BJ (cell line): ENCODE results near the gene CDH23. TPM values are rescaled to one million over a fixed set of nuclear protein-coding genes. Genes with fewer than 3 reads are reported as not detected.

Experiments
- CTCF ChIA-PET: fragments of 350-600 bp; formaldehyde crosslinking; extraction: SDS; loops from one replicate; lab custom pipeline; 2021; ENCODE audit warnings: antibody characterized with exemption, inconsistent platforms; lab: Yijun Ruan, JAX
- POLR2A ChIA-PET: fragments of 300-600 bp; sonication (Branson Sonifier 250); formaldehyde crosslinking; extraction: SDS; loops from one replicate; lab custom pipeline; 2021; ENCODE audit warnings: antibody characterized with exemption; lab: Charles Lee
- DNase-seq: peaks from one replicate; pipeline ENCODE4 v3.0.0-alpha.2; 2011; ENCODE audit warnings: low read depth
- H3K27me3 ChIP-seq: 2 replicates; pipeline ENCODE4 v1.6.0; 2011; ENCODE audit warnings: low read length; ENCODE audit not compliant: control insufficient read depth, insufficient read depth
- H3K36me3 ChIP-seq: 2 replicates; pipeline ENCODE4 v1.5.1; 2011; ENCODE audit warnings: low read length; ENCODE audit not compliant: control insufficient read depth, insufficient read depth
- H3K4me3 ChIP-seq: 2 replicates; pipeline ENCODE4 v1.5.1; 2011; ENCODE audit warnings: low read depth, mild to moderate bottlenecking, control low read depth, low read length
- polyA plus RNA-seq: library from polyadenylated mRNA; depleted of rRNA; stranded (reverse); fragments of >200 nt; gene quantifications from 2 replicates; pipeline ENCODE4 v1.2.3, GENCODE V29; 2011
- TF ChIP-seq, protein P1 (sequence below): IDR thresholded peaks from 2 replicates; pipeline ENCODE4 v1.5.1; 2011; ENCODE audit warnings: low read depth, mild to moderate bottlenecking, control low read depth, inconsistent platforms, low read length, moderate library complexity; ENCODE audit not compliant: insufficient read depth

CDH23 gene
- polyA plus RNA-seq, 1 experiment: 0.05 TPM

DNA sequence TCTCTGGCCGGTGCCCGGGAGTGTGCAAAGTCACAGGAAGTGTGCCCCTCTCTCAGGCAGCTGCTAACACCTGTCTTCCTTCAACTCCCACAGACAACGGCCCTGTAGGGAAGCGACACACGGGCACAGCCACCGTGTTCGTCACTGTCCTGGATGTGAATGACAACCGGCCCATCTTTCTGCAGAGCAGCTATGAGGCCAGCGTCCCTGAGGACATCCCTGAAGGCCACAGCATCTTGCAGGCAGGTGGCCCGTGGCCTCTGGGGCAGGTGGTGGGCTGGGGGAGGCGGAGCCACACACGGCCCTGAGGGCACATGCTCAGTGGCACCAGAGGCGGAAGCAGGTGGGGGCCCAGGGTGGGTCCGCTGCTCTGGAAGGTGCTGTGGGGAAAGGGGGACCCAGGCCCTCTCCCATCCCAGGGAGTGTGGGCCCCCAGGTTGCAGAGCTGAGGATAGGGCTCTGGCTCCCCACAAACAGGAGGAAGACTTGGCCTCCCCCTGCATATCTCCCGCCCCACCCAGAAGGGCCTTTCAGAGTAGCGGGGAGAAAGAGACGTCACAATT, 315.9 kb downstream of the CDH23 start:
- no peak for DNase-seq
- H3K36me3 ChIP-seq: no peaks in the 10 kb centered on the region
- POLR2A ChIA-PET: no interaction called here
- TF ChIP-seq, protein P1, sequence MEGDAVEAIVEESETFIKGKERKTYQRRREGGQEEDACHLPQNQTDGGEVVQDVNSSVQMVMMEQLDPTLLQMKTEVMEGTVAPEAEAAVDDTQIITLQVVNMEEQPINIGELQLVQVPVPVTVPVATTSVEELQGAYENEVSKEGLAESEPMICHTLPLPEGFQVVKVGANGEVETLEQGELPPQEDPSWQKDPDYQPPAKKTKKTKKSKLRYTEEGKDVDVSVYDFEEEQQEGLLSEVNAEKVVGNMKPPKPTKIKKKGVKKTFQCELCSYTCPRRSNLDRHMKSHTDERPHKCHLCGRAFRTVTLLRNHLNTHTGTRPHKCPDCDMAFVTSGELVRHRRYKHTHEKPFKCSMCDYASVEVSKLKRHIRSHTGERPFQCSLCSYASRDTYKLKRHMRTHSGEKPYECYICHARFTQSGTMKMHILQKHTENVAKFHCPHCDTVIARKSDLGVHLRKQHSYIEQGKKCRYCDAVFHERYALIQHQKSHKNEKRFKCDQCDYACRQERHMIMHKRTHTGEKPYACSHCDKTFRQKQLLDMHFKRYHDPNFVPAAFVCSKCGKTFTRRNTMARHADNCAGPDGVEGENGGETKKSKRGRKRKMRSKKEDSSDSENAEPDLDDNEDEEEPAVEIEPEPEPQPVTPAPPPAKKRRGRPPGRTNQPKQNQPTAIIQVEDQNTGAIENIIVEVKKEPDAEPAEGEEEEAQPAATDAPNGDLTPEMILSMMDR: no peak
- H3K27me3 ChIP-seq: no peaks in the 10 kb centered on the region
- no peak overlapping the region for H3K4me3 ChIP-seq
- CTCF ChIA-PET: interaction anchor here (0.6 to 3.6 kb wide), 9 partner anchors 11 to 184 kb away, joined by 3 to 21 read pairs (median 3); partner anchors contain the start of gene VSIR

DNA sequence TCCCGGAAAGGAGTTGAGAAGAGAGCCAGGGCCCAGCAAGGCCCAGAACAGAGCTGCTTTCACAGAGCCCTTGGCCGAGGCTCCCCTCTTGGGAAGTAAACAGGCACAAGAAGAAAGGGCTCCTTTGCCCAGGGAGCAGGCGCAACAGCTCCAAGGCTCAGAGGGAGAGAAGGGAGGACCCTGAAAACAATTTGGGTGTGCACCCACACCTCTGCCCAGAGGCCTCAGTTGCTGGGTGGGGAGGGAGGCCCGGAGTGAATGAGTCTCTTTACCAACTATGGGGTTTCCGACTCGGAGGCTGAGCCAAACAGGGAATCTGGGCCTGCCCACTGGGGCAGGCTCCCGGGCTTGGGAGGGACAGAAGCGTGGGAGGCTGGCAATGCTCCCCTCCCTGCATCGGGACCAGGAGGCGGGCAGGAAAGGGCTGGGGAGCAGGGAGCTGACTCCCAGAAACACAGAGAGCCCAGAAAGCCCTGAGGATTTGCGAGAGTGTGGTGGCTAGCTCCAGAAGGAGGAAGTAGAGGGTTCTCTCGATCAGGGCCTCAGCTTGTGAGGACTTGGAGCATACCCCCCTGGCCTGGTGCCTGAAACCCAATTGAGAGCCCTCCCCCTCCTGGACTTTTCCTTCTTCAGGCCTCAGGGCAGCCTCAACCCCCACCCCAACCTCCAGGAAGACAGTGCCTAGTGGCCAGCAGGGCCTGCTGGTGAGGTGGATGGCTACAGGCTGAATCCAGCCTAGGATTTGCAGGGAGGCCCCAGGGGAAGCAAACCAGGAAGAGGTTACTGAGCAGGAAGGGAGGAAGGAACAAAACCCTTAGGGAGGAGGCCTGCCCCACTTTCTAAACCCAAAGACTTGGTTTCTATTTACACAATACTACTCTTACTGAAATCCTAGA, 316.7 kb downstream of the CDH23 start:
- no peak overlapping the region for H3K4me3 ChIP-seq

GRCh38 chr10:71714031-71714410, 317.3 kb downstream of the CDH23 start:
- Histone ChIP-seq H3K4me3 (no peak overlapping the region), H3K27me3 (no peaks in the 10 kb centered on the region), H3K36me3 (no peaks in the 10 kb centered on the region)
- TF ChIP-seq, protein P1: no peak
- CTCF ChIA-PET: interaction anchor here (0.7 to 3.6 kb wide), 9 partner anchors 12 to 182 kb away, joined by 3 to 21 read pairs (median 5); partner anchors contain the start of gene VSIR
- POLR2A ChIA-PET: no interaction called here
- DNase-seq: no peak

More for the DNA sequence above, 316.7 kb downstream of the CDH23 start:
- TF ChIP-seq, protein P1: peak; percentile 64
- H3K27me3 ChIP-seq: no peaks in the 10 kb centered on the region
- DNase-seq: peak; percentile 73
- H3K36me3 ChIP-seq: no peaks in the 10 kb centered on the region
- CTCF ChIA-PET: interaction anchor here (0.6 to 3.6 kb wide), 10 partner anchors 11 to 183 kb away, joined by 3 to 21 read pairs (median 3); partner anchors contain the start of gene VSIR
- POLR2A ChIA-PET: no interaction called here

GRCh38 chr10:71714592-71714991, 317.9 kb downstream of the CDH23 start:
- Histone ChIP-seq H3K27me3 (no peaks in the 10 kb centered on the region), H3K36me3 (no peaks in the 10 kb centered on the region), H3K4me3 (no peak overlapping the region)
- POLR2A ChIA-PET: no interaction called here
- TF ChIP-seq, protein P1: no peak
- CTCF ChIA-PET: interaction anchor here (0.9 to 3.6 kb wide), 6 partner anchors 12 to 182 kb away, joined by 4 to 21 read pairs (median 6); partner anchors contain the start of gene VSIR
- no peak for DNase-seq

DNA sequence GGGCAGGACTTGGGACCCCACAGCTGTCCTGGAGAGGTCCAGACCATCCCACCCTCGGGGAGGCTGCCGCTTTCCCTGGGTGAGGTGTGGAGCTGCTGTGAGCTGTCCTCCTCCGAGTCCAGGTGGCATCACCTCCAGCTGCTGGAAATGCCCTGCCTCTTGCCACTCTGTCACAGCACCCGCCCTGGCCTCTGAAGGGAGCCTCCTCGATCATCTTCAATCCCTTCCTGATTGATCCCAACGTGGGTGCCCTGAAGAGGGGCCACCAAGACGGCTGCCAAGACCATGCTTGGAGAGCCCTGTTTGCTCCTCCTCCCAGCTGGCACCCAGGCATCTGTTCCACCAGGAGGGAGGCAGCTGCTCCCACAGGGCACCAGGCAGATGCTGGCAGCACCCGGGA, 318.3 kb downstream of the CDH23 start:
- no peak for DNase-seq
- TF ChIP-seq, protein P1: no peak
- no peaks in the 10 kb centered on the region for H3K27me3 ChIP-seq
- no peak overlapping the region for H3K4me3 ChIP-seq
- no peaks in the 10 kb centered on the region for H3K36me3 ChIP-seq
- POLR2A ChIA-PET: no interaction called here
- CTCF ChIA-PET: interaction anchor here (0.9 to 3.6 kb wide), 6 partner anchors 11 to 181 kb away, joined by 4 to 21 read pairs (median 6); partner anchors contain the start of gene VSIR
